Spleen (tissue), 7 donors: ENCODE results near the gene ZCCHC8.
"Not testable (repeated sequence)": the region's sequence is repeated elsewhere in the genome, so short reads cannot be mapped to it uniquely, and the experiment has no call there.

ENCODE experiments used
- CTCF ChIP-seq, 11 experiments: fragments of 200-600 bp in 7 of 11; fragments of 450-650 bp in 4 of 11; sonication (generic) in 4 of 11; IDR thresholded peaks in 8 of 11; conservative IDR thresholded peaks in 3 of 11; 1 replicate in 7 of 11; 2 replicates in 4 of 11; pipeline versions ENCODE4 v1.4.0 to v1.8.0; 2016 to 2021; ENCODE audit warnings: antibody characterized with exemption in 11 of 11, inconsistent platforms in 4 of 11, mild to moderate bottlenecking in 1 of 11
- POLR2A ChIP-seq, 3 donors: fragments of 450-650 bp; IDR thresholded peaks; one replicate each; pipeline ENCODE4 v1.5.1; 2017; ENCODE audit warnings: antibody characterized with exemption in 3 of 3, mild to moderate bottlenecking in 1 of 3
- POLR2AphosphoS5 ChIP-seq, 3 donors: sonication (generic); formaldehyde crosslinking; IDR thresholded peaks; one replicate each; pipeline ENCODE4 v1.5.1; 2017; ENCODE audit warnings: antibody characterized with exemption in 3 of 3
- donor health status: DM: no; HTN: no; CAD: no; lungs with moderate emphysema.
- donor health status: DM: no; HTN: no; CAD: no.
- donor health status: DM: no; HTN: no; CAD: no.

- TF ChIP-seq CTCF (IDR thresholded peaks at IDR 0.05 in 8 of 11, conservative IDR thresholded peaks at IDR 0.05 in 3 of 11); POLR2A (IDR thresholded peaks at IDR 0.05); POLR2AphosphoS5 (IDR thresholded peaks at IDR 0.05): not testable (repeated sequence)
These were observed 30.2 kb downstream of the ZCCHC8 start for GRCh38 chr12:122470576-122470975.
